ENCODE measurements around the gene PHYHD1. TPM values are rescaled to one million over a fixed set of nuclear protein-coding genes. Genes with fewer than 3 reads are reported as not detected.

Gene PHYHD1
- polyA plus RNA-seq, 1 of the 3 experiments (the other 2 are of a cell fraction), result not detected

GRCh38 chr9:128885798-128886197, 35.0 kb upstream of the PHYHD1 start:
- peak overlapping the region in 1 of 2 experiments; percentile 20; a peak in 1 of 4 replicates for H3K27ac ChIP-seq (ENCODE audit: low read depth in 2 of 2, low read length in 1 of 2)
- H3K79me2 ChIP-seq (ENCODE audit: insufficient read depth), result peaks cover 96% of the 10 kb centered on the region

More at GRCh38 chr9:128885798-128886197, 35.0 kb upstream of the PHYHD1 start:
- peaks cover 8 to 14% of the 10 kb centered on the region in 2 experiments for H3K36me3 ChIP-seq (replicated peaks in 1 of 2; ENCODE audit: control insufficient read depth in 1 of 2, insufficient read depth in 2 of 2, low read length in 1 of 2)
- DNase-seq, result no peak
- no peaks in the 10 kb centered on the region for H3K27me3 ChIP-seq (ENCODE audit: insufficient read depth)
- H2AFZ ChIP-seq (ENCODE audit: low read depth), result no peak overlapping the region
- peaks cover 13 to 16% of the 10 kb centered on the region in 2 experiments; a peak in 2 of 4 replicates for H3K4me1 ChIP-seq (ENCODE audit: control insufficient read depth in 1 of 2, insufficient read depth in 2 of 2, low read depth in 1 of 2, low read length in 1 of 2)
- no peaks in the 10 kb centered on the region; the same call in 1 of the 2 replicates for H4K20me1 ChIP-seq (ENCODE audit: insufficient read depth)
- no peak overlapping the region for H3K9ac ChIP-seq
- WGBS (ENCODE audit: low lambda C conversion rate), result 96% methylated on average over 7 of the region's 15 CpGs
- H3K4me2 ChIP-seq, result no peak overlapping the region
- CTCF ChIA-PET, result interaction anchor here (0.7 to 1.8 kb wide), 3 partner anchors 19 to 58 kb away, joined by 3 to 5 read pairs (median 3); no protein-coding TSS in a partner anchor
- H3F3A ChIP-seq (replicated peaks; ENCODE audit: insufficient read depth), result peaks cover 15% of the 10 kb centered on the region
- POLR2A ChIA-PET, result no interaction called here
- no peaks in the 10 kb centered on the region for H3K9me3 ChIP-seq
- no peak overlapping the region for H3K4me3 ChIP-seq (ENCODE audit: low read depth in 2 of 2, low read length in 1 of 2)
- TF ChIP-seq RXRA (IDR thresholded peaks at IDR 0.05; ENCODE audit: borderline replicate concordance, low read depth) (no peak), USF1 (IDR thresholded peaks at IDR 0.05; ENCODE audit: borderline replicate concordance, low read depth) (no peak), USF2 (IDR thresholded peaks at IDR 0.05; ENCODE audit: borderline replicate concordance, low read depth, low read length) (no peak), TAF1 (IDR thresholded peaks at IDR 0.05; ENCODE audit: borderline replicate concordance, low read depth, low read length) (no peak), REST (IDR thresholded peaks at IDR 0.05; ENCODE audit: low read depth, low read length) (no peak), EP300 (IDR thresholded peaks at IDR 0.05; ENCODE audit: borderline replicate concordance in 1 of 2, low read depth in 1 of 2, low read length in 1 of 2) (no peak), FOXM1 (IDR thresholded peaks at IDR 0.05; ENCODE audit: low read depth) (no peak), YY1 (IDR thresholded peaks at IDR 0.05; ENCODE audit: low read depth) (no peak)
- no peaks in the 10 kb centered on the region for H3K9me2 ChIP-seq

All from SK-N-SH (cell line).